Measurements from ENCODE around the gene POLR2E. TPM values are rescaled to one million over a fixed set of nuclear protein-coding genes. Genes with fewer than 3 reads are reported as not detected.

The POLR2E gene
- total and polyA plus RNA-seq, 2 of the 13 experiments (the other 11 are each of a cell fraction or from before 2014, with no cell fraction given) = 140 to 272 TPM

DNA sequence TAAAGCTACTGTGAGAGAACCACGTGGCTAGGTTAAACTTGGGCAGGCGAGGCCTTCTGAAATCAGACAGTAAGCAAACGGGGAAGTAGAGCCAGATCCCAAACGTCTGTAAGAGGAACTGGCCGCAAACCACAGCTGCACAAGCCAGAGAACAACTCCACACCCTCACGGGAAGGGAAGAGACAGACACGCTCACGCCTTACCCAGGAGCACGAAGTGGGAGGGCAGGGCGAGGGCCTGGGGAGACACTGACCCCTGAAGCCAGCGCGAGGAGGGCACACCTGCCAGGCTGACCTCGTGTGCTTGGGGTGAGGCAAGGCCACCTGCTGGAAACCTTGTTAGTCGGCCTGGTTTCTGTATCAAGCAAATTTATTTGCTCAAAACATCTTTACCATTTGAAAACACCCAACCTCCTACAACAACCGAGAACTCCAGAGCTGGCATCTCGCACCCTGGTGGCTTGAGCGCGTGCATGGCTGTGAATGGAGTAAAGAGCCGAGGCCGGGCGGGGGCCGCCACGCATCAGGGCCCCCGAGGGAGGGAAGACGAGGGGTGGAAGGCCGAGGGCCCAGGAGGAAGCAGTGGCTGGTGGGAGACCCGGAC lies 7.3 kb downstream of the POLR2E start (continued):
- TF ChIP-seq KDM3A (CRISPR knock-in tag; IDR thresholded peaks at IDR 0.05; ENCODE audit: low read depth) (no peak), RCOR2 (CRISPR knock-in tag; IDR thresholded peaks at IDR 0.05) (no peak)
- TF ChIP-seq, protein P1, sequence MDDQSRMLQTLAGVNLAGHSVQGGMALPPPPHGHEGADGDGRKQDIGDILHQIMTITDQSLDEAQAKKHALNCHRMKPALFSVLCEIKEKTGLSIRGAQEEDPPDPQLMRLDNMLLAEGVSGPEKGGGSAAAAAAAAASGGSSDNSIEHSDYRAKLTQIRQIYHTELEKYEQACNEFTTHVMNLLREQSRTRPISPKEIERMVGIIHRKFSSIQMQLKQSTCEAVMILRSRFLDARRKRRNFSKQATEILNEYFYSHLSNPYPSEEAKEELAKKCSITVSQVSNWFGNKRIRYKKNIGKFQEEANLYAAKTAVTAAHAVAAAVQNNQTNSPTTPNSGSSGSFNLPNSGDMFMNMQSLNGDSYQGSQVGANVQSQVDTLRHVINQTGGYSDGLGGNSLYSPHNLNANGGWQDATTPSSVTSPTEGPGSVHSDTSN (CRISPR knock-in tag; IDR thresholded peaks at IDR 0.05; ENCODE audit: borderline replicate concordance) = no peak
- TF ChIP-seq, protein P2, sequence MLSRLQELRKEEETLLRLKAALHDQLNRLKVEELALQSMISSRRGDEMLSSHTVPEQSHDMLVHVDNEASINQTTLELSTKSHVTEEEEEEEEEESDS (CRISPR knock-in tag; IDR thresholded peaks at IDR 0.05; ENCODE audit: borderline replicate concordance) = no peak
- TF ChIP-seq, protein P3, sequence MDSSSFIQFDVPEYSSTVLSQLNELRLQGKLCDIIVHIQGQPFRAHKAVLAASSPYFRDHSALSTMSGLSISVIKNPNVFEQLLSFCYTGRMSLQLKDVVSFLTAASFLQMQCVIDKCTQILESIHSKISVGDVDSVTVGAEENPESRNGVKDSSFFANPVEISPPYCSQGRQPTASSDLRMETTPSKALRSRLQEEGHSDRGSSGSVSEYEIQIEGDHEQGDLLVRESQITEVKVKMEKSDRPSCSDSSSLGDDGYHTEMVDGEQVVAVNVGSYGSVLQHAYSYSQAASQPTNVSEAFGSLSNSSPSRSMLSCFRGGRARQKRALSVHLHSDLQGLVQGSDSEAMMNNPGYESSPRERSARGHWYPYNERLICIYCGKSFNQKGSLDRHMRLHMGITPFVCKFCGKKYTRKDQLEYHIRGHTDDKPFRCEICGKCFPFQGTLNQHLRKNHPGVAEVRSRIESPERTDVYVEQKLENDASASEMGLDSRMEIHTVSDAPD (CRISPR knock-in tag; IDR thresholded peaks at IDR 0.05) = no peak
- TF ChIP-seq, protein P4, sequence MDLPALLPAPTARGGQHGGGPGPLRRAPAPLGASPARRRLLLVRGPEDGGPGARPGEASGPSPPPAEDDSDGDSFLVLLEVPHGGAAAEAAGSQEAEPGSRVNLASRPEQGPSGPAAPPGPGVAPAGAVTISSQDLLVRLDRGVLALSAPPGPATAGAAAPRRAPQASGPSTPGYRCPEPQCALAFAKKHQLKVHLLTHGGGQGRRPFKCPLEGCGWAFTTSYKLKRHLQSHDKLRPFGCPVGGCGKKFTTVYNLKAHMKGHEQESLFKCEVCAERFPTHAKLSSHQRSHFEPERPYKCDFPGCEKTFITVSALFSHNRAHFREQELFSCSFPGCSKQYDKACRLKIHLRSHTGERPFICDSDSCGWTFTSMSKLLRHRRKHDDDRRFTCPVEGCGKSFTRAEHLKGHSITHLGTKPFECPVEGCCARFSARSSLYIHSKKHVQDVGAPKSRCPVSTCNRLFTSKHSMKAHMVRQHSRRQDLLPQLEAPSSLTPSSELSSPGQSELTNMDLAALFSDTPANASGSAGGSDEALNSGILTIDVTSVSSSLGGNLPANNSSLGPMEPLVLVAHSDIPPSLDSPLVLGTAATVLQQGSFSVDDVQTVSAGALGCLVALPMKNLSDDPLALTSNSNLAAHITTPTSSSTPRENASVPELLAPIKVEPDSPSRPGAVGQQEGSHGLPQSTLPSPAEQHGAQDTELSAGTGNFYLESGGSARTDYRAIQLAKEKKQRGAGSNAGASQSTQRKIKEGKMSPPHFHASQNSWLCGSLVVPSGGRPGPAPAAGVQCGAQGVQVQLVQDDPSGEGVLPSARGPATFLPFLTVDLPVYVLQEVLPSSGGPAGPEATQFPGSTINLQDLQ (CRISPR knock-in tag; IDR thresholded peaks at IDR 0.05) = no peak

DNA sequence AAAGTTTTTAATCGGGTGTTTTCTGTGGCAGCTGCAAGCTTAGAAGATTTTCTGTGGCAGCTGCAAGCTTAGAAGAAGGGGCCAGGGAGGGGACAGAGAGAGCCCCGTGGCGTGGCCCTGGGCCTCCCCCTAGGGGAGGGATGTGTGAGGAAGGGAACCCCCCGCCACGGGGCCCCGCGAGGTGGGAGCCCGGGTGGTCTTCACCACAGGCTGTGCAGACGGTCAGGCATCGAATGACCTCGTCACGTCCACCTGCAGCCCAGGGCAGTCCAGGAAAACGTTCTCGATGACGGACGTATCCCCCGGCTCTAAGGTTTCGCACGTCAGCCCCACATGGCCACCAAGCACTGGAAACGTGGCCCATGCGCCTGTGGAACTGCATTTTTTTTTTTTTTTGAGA lies 8.6 kb downstream of the POLR2E start:
- H3K27me3 ChIP-seq (ENCODE audit: control insufficient read depth in 1 of 2, insufficient read depth in 2 of 2, low read length in 2 of 2) = no peaks in the 10 kb centered on the region
- H3K9me3 ChIP-seq (ENCODE audit: low read length) = no peaks in the 10 kb centered on the region
- no peak overlapping the region for H3K9ac ChIP-seq (ENCODE audit: insufficient read depth, low read depth, low read length)
- in situ Hi-C loops (cut with HindIII; ENCODE audit: extremely low pct_ligation_motif_present, low pct_unique_long_range_greater_than_20kb) (no loop called here), intact Hi-C loops (cut with micrococcal nuclease; ENCODE audit: unreplicated experiment) (no loop called here)
- no TSS peak for BruUV-seq (replicated peaks)
- H2AFZ ChIP-seq (ENCODE audit: low read length) = no peak overlapping the region
- H3K36me3 ChIP-seq (replicated peaks in 1 of 2; ENCODE audit: control insufficient read depth in 1 of 2, insufficient read depth in 2 of 2, low read length in 2 of 2) = peaks cover 15 to 29% of the 10 kb centered on the region in 2 experiments
- no peak overlapping the region for H3K27ac ChIP-seq (ENCODE audit: extremely low read length, insufficient read depth, low read length)
- 94% methylated on average over 21 of the region's 21 CpGs for WGBS (ENCODE audit: low lambda C conversion rate)
- no peaks in the 10 kb centered on the region for H4K20me1 ChIP-seq (ENCODE audit: insufficient read depth, low read length)
- DNase-seq (ENCODE audit: low spot score) (no peak), FAIRE-seq (no peak), ATAC-seq (no peak)
- TF ChIP-seq ZNF775 (CRISPR knock-in tag; IDR thresholded peaks at IDR 0.05; ENCODE audit: borderline replicate concordance) = no peak
- TF ChIP-seq ZBTB38 (CRISPR knock-in tag; IDR thresholded peaks at IDR 0.05) = peak; percentile 62; the same call in 1 of the 2 replicates
- no peak overlapping the region for H3K4me3 ChIP-seq (replicated peaks in 1 of 3; ENCODE audit: insufficient read depth in 1 of 3, low read depth in 2 of 3, low read length in 3 of 3)
- H3K4me1 ChIP-seq (ENCODE audit: insufficient read depth, low read length) = no peaks in the 10 kb centered on the region
- ChIA-PET POLR2A (interaction anchor here (1.0 to 1.8 kb wide), 4 partner anchors 11 to 21 kb away, joined by 3 to 6 read pairs (median 3); partner anchors contain the start of gene ARHGAP45), CTCF (ENCODE audit: low intra/inter-chr PET ratio, low total read pairs) (no interaction called here)
- H3K79me2 ChIP-seq (ENCODE audit: insufficient read depth, low read length) = no peaks in the 10 kb centered on the region
- H3K4me2 ChIP-seq (ENCODE audit: low read depth, low read length) = no peak overlapping the region
